ENCODE results near the gene LYRM1. TPM values are rescaled to one million over a fixed set of nuclear protein-coding genes. Genes with fewer than 3 reads are reported as not detected.

LYRM1 gene
- polyA plus RNA-seq, 1 donor (not counting 4 experiments of a cell fraction or from before 2014, with no cell fraction given), result 21.7 TPM

GRCh38 chr16:20879175-20880040, 21.2 kb upstream of the LYRM1 start:
- Histone ChIP-seq H3K9ac (ENCODE audit: control insufficient read depth, extremely low read depth, insufficient read depth, low read length) (peak overlapping the region; percentile 63), H3K79me2 (ENCODE audit: control insufficient read depth, insufficient read depth, low read length) (peaks cover 80% of the 10 kb centered on the region), H3K27me3 (ENCODE audit: control insufficient read depth, extremely low read depth, insufficient read depth, low read length) (no peaks in the 10 kb centered on the region), H3K9me1 (ENCODE audit: control insufficient read depth, extremely low read depth, insufficient read depth, low read length) (no peaks in the 10 kb centered on the region), H3K4me3 (ENCODE audit: control insufficient read depth in 2 of 3, extremely low read depth in 1 of 3, insufficient read depth in 2 of 3, low read depth in 1 of 3, low read length in 3 of 3) (peak overlapping the region in 2 of 3 experiments; percentile 21 to 52), H3K9me3 (ENCODE audit: control insufficient read depth, low read depth, low read length) (no peaks in the 10 kb centered on the region), H4K20me1 (ENCODE audit: control insufficient read depth, extremely low read depth, insufficient read depth, low read length) (no peaks in the 10 kb centered on the region), H2AFZ (ENCODE audit: control insufficient read depth, low read length) (peak overlapping the region; percentile 54), H3K36me3 (ENCODE audit: control insufficient read depth in 2 of 2, extremely low read depth in 1 of 2, insufficient read depth in 2 of 2, low read length in 2 of 2) (peaks cover 2 to 3% of the 10 kb centered on the region in 2 experiments), H3K4me2 (ENCODE audit: control insufficient read depth, extremely low read depth, insufficient read depth, low read depth, low read length) (peak overlapping the region; percentile 94), H3K4me1 (ENCODE audit: control insufficient read depth, extremely low read depth, insufficient read depth, low read length) (peaks cover 36% of the 10 kb centered on the region), H3K27ac (ENCODE audit: control insufficient read depth, insufficient read depth, low read length) (peak overlapping the region; percentile 79)
- dilution Hi-C loops (cut with MboI; ENCODE audit: extremely low pct_ligation_motif_present, low sequenced_read_pairs), result no loop called here
- peak; percentile 84 for FAIRE-seq
- TF ChIP-seq EZH2 (IDR thresholded peaks at IDR 0.05; ENCODE audit: low read length) (no peak), CTCF (optimal IDR thresholded peaks at IDR 0.05 in 1 of 3, IDR thresholded peaks at IDR 0.05 in 1 of 3, conservative IDR thresholded peaks at IDR 0.05 in 1 of 3; ENCODE audit: extremely low read depth in 1 of 3, insufficient read depth in 2 of 3, low read length in 3 of 3) (no peak)
- DNase-seq (ENCODE audit: low read depth, low spot score), result no peak

GRCh38 chr16:20880867-20881502, 19.6 kb upstream of the LYRM1 start:
- no peaks in the 10 kb centered on the region for H4K20me1 ChIP-seq (ENCODE audit: control insufficient read depth, extremely low read depth, insufficient read depth, low read length)
- DNase-seq (ENCODE audit: low read depth, low spot score), result no peak
- H3K27ac ChIP-seq (ENCODE audit: control insufficient read depth, insufficient read depth, low read length), result no peak overlapping the region
- no peak for FAIRE-seq
- H3K9me1 ChIP-seq (ENCODE audit: control insufficient read depth, extremely low read depth, insufficient read depth, low read length), result no peaks in the 10 kb centered on the region
- H3K27me3 ChIP-seq (ENCODE audit: control insufficient read depth, extremely low read depth, insufficient read depth, low read length), result no peaks in the 10 kb centered on the region
- H3K9ac ChIP-seq (ENCODE audit: control insufficient read depth, extremely low read depth, insufficient read depth, low read length), result no peak overlapping the region
- TF ChIP-seq CTCF (optimal IDR thresholded peaks at IDR 0.05 in 1 of 3, IDR thresholded peaks at IDR 0.05 in 1 of 3, conservative IDR thresholded peaks at IDR 0.05 in 1 of 3; ENCODE audit: extremely low read depth in 1 of 3, insufficient read depth in 2 of 3, low read length in 3 of 3) (no peak), EZH2 (IDR thresholded peaks at IDR 0.05; ENCODE audit: low read length) (no peak)
- dilution Hi-C loops (cut with MboI; ENCODE audit: extremely low pct_ligation_motif_present, low sequenced_read_pairs), result no loop called here
- H3K9me3 ChIP-seq (ENCODE audit: control insufficient read depth, low read depth, low read length), result no peaks in the 10 kb centered on the region
- no peak overlapping the region for H3K4me3 ChIP-seq (ENCODE audit: control insufficient read depth in 2 of 3, extremely low read depth in 1 of 3, insufficient read depth in 2 of 3, low read depth in 1 of 3, low read length in 3 of 3)
- no peak overlapping the region for H2AFZ ChIP-seq (ENCODE audit: control insufficient read depth, low read length)
- peaks cover 27% of the 10 kb centered on the region for H3K4me1 ChIP-seq (ENCODE audit: control insufficient read depth, extremely low read depth, insufficient read depth, low read length)
- peaks cover 81% of the 10 kb centered on the region for H3K79me2 ChIP-seq (ENCODE audit: control insufficient read depth, insufficient read depth, low read length)
- H3K4me2 ChIP-seq (ENCODE audit: control insufficient read depth, extremely low read depth, insufficient read depth, low read depth, low read length), result no peak overlapping the region
- peaks cover 4 to 5% of the 10 kb centered on the region in 2 experiments for H3K36me3 ChIP-seq (ENCODE audit: control insufficient read depth in 2 of 2, extremely low read depth in 1 of 2, insufficient read depth in 2 of 2, low read length in 2 of 2)
